SJSA1 (cell line): Measurements from ENCODE around the gene COL23A1. TPM values are rescaled to one million over a fixed set of nuclear protein-coding genes. Genes with fewer than 3 reads are reported as not detected.
"Not testable (repeated sequence)": the region's sequence is repeated elsewhere in the genome, so short reads cannot be mapped to it uniquely, and the experiment has no call there.

ENCODE experiments used
- DNase-seq, 2 experiments: peaks; one replicate each; pipeline ENCODE4 v3.0.0-alpha.2; 2015 to 2020; ENCODE audit warnings: low spot score in 2 of 2, low read depth in 1 of 2
- H3K27ac ChIP-seq: fragments of 250-450 bp; sonication (Bioruptor Pico); 2 replicates; pipeline ENCODE4 v1.5.1; 2020; ENCODE audit warnings: mild to moderate bottlenecking, moderate library complexity
- H3K27me3 ChIP-seq: fragments of 250-450 bp; sonication (Bioruptor Pico); replicated peaks from 2 replicates; pipeline ENCODE4 v1.5.1; 2020; ENCODE audit warnings: mild to moderate bottlenecking, moderate library complexity
- H3K36me3 ChIP-seq: fragments of 250-450 bp; sonication (Bioruptor Pico); 2 replicates; pipeline ENCODE4 v1.5.1; 2020; ENCODE audit warnings: mild to moderate bottlenecking
- H3K4me1 ChIP-seq: fragments of 250-450 bp; sonication (Bioruptor Pico); replicated peaks from 2 replicates; pipeline ENCODE4 v1.6.1; 2021; ENCODE audit warnings: mild to moderate bottlenecking
- H3K4me3 ChIP-seq: fragments of 250-450 bp; sonication (Bioruptor Pico); 2 replicates; pipeline ENCODE4 v1.5.1; 2020; ENCODE audit warnings: mild to moderate bottlenecking
- H3K9me3 ChIP-seq: fragments of 250-450 bp; sonication (Bioruptor Pico); replicated peaks from 2 replicates; pipeline ENCODE4 v1.5.1; 2020; ENCODE audit warnings: mild to moderate bottlenecking
- total RNA-seq: library from RNA; depleted of rRNA; stranded (reverse); fragments of >200 nt; shearing (Covaris generic); gene quantifications from 2 replicates; pipeline ENCODE4 v1.2.3, GENCODE V29; 2014

The COL23A1 gene
- total RNA-seq, 1 experiment from 2014 or later = not detected

DNA sequence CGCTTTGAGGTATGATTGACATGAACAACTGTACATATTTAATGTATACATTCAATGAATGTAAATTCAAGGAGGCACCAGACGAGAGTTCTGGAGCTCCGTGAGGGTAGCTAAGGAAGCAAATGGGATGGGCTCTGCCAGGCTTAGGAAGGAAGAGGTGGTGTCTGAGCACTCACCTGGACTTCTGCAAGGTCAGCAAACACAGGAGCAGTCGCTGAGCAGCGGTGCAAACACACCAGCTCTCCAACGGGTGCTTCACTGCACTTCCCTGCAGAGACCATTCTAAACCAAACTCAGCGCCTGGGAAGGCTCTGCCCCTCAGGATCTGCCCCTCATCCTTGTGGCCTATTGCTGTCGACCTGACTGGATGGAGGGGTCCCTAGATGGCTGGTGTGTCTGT, 101.5 kb downstream of the COL23A1 start:
- Histone ChIP-seq H3K9me3 (peaks cover 66% of the 10 kb centered on the region), H3K27ac (no peak overlapping the region), H3K4me3 (no peak overlapping the region), H3K36me3 (no peaks in the 10 kb centered on the region), H3K27me3 (no peaks in the 10 kb centered on the region), H3K4me1 (no peaks in the 10 kb centered on the region)
- DNase-seq = no peak

- no peak for DNase-seq
- H3K4me1 ChIP-seq = no peaks in the 10 kb centered on the region
- no peak overlapping the region for H3K4me3 ChIP-seq
- no peak overlapping the region for H3K27ac ChIP-seq
- H3K27me3 ChIP-seq = no peaks in the 10 kb centered on the region
- peaks cover 62% of the 10 kb centered on the region for H3K9me3 ChIP-seq
- no peaks in the 10 kb centered on the region for H3K36me3 ChIP-seq
Measured at GRCh38 chr5:178487911-178488600, 102.1 kb downstream of the COL23A1 start.

GRCh38 chr5:178486878-178487512, 103.2 kb downstream of the COL23A1 start:
- not testable (repeated sequence) for H3K4me3 ChIP-seq, H3K27me3 ChIP-seq, H3K27ac ChIP-seq, H3K36me3 ChIP-seq, DNase-seq, H3K4me1 ChIP-seq
- peaks cover 51% of the 10 kb centered on the region for H3K9me3 ChIP-seq

DNA sequence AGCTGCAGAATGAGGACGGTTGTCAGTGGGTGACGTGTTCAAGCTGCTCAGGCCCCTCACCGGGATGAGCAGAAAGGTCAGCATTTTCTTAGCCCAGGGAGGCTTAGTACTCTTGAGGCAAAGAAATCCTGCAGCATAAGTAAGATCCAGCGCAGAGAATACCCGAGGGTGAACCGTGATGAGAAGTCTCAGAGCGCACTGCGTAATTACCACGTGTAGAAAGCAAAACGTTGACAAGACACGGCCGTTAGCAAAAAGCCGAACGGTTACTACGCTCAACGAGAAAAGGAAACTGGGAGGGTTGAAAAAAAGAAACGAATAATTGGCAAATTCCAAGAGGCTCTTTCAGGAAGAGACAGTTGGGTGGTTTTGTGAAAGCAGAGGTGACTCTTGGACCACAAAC, 104.0 kb downstream of the COL23A1 start:
- no peak overlapping the region for H3K4me3 ChIP-seq
- no peak for DNase-seq
- peaks cover 50% of the 10 kb centered on the region for H3K9me3 ChIP-seq
- no peaks in the 10 kb centered on the region for H3K36me3 ChIP-seq
- H3K4me1 ChIP-seq = no peaks in the 10 kb centered on the region
- no peaks in the 10 kb centered on the region for H3K27me3 ChIP-seq
- no peak overlapping the region for H3K27ac ChIP-seq

DNA sequence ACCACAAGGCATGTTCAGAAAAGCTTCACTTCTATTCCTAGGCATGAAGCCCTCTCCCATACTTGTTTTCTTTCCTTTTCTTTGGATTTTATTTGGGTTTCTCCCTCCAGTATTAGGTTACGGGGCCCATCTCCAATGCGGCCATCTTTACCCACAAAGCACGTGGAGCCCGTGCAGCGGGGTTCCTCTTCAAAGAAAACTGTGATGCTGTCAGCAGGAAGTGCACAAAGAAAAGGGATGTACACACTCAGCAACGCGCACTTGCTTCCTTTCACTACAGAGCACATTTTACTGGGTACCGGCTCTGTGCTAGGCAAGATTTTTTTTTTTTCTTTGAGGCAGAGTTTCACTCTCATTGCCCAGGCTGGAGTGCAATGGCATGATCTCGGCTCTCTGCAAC, 106.6 kb downstream of the COL23A1 start:
- peaks cover 36% of the 10 kb centered on the region for H3K9me3 ChIP-seq
- no peaks in the 10 kb centered on the region for H3K27me3 ChIP-seq
- DNase-seq = no peak
- no peak overlapping the region for H3K4me3 ChIP-seq
- no peak overlapping the region for H3K27ac ChIP-seq
- H3K4me1 ChIP-seq = no peaks in the 10 kb centered on the region
- no peaks in the 10 kb centered on the region for H3K36me3 ChIP-seq

- H3K27ac ChIP-seq = no peak overlapping the region
- H3K4me1 ChIP-seq = no peaks in the 10 kb centered on the region
- H3K36me3 ChIP-seq = no peaks in the 10 kb centered on the region
- H3K9me3 ChIP-seq = peaks cover 39% of the 10 kb centered on the region
- no peak for DNase-seq
- no peak overlapping the region for H3K4me3 ChIP-seq
- no peaks in the 10 kb centered on the region for H3K27me3 ChIP-seq
Measured at GRCh38 chr5:178479261-178479660, 110.9 kb downstream of the COL23A1 start.

- no peak for DNase-seq
- H3K4me1 ChIP-seq = no peaks in the 10 kb centered on the region
Measured at GRCh38 chr5:178478370-178478769, 111.8 kb downstream of the COL23A1 start.

DNA sequence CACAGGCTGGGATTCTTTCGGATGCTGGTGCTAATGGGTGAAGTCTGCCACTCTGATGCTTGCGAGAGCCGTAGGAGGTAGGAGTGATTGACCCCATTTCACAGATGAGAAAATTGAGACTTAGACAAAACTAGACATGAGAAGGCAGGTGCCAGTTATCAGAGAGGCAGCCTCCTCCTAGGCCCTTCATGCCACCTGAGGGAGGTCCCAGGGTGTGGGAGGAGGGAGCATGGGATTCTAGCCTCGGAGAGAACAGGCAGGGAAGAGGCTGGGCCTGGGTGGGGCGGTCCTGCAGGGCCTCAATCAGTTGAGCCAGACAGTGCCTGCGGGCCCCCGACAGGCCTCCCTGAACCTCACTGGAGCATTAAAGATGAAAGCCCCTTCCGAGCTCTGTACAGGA, 112.4 kb downstream of the COL23A1 start:
- no peak for DNase-seq
- H3K4me3 ChIP-seq = no peak overlapping the region
- H3K27me3 ChIP-seq = no peaks in the 10 kb centered on the region
- H3K27ac ChIP-seq = no peak overlapping the region
- no peaks in the 10 kb centered on the region for H3K4me1 ChIP-seq
- H3K36me3 ChIP-seq = no peaks in the 10 kb centered on the region
- peaks cover 39% of the 10 kb centered on the region for H3K9me3 ChIP-seq

More at GRCh38 chr5:178478370-178478769, 111.8 kb downstream of the COL23A1 start:
- Histone ChIP-seq H3K4me3 (no peak overlapping the region), H3K27me3 (no peaks in the 10 kb centered on the region), H3K36me3 (no peaks in the 10 kb centered on the region), H3K9me3 (peaks cover 39% of the 10 kb centered on the region), H3K27ac (no peak overlapping the region)

DNA sequence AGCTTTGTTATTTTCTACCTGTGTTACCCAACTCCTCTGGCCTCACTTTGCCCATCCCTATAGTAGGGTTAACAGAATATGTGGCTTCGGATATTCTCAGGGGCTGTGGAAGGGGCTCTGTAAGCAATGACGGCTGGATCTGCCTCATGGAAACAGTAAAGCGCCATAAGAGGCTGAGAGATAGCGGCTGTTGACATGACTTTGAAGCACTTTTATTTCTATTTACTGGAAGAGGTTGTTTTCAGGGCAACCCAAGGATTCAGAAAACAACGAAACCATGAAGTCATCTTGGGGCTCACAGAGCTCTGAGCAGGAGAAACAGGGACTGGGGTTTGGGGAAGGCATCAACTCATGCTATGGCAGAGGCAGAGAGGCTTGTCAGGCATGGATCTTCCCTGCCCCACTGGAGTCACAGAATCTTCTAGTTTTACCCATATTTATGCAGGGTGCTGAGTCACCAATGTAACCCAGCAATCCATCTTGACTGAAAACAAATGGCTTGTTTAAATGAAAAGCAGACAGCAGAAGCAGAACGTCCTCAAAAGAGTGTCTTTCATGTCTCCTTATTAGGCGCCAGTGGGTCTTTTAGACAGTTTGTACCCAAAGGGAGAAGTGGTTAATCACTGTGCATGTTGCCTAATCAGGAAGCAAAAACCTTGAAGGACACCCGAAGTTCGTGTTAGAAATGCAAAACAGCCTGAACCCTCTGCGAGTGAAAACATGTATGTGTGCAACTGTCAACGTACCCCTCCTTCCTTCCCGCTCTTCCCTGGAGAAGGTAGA, 113.0 kb downstream of the COL23A1 start:
- H3K36me3 ChIP-seq = no peaks in the 10 kb centered on the region
- DNase-seq = no peak
- no peak overlapping the region for H3K27ac ChIP-seq
- no peak overlapping the region for H3K4me3 ChIP-seq
- H3K27me3 ChIP-seq = no peaks in the 10 kb centered on the region
- H3K4me1 ChIP-seq = no peaks in the 10 kb centered on the region
- H3K9me3 ChIP-seq = peaks cover 43% of the 10 kb centered on the region

GRCh38 chr5:178476531-178476930, 113.7 kb downstream of the COL23A1 start:
- Histone ChIP-seq H3K4me1 (no peaks in the 10 kb centered on the region), H3K36me3 (no peaks in the 10 kb centered on the region), H3K27me3 (no peaks in the 10 kb centered on the region), H3K27ac (no peak overlapping the region), H3K4me3 (no peak overlapping the region), H3K9me3 (peaks cover 43% of the 10 kb centered on the region)
- DNase-seq = no peak

DNA sequence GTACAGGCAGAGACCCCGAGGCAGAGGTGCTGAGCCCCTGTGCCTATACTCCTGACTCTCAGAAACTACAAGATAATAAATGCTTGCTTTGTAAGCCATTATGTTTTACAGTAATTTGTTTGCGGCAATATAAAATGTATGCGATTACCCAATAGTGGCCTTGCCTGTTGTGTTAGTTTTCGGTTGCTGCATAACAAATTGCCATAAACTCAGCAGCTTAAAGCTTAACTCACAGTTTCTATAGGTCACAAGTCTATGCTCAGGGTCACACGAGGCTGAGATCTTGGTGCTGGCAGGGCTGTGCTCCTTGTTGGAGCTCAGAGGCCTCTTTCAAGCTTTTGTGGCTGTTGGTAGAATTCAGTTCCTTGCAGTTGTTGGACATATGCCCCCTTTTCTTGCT, 114.8 kb downstream of the COL23A1 start:
- no peaks in the 10 kb centered on the region for H3K36me3 ChIP-seq
- no peak overlapping the region for H3K4me3 ChIP-seq
- DNase-seq = no peak
- H3K27me3 ChIP-seq = no peaks in the 10 kb centered on the region
- H3K9me3 ChIP-seq = peaks cover 41% of the 10 kb centered on the region
- no peak overlapping the region for H3K27ac ChIP-seq
- no peaks in the 10 kb centered on the region for H3K4me1 ChIP-seq

GRCh38 chr5:178474562-178475184, 115.5 kb downstream of the COL23A1 start:
- Histone ChIP-seq H3K27ac (no peak overlapping the region), H3K27me3 (no peaks in the 10 kb centered on the region), H3K36me3 (no peaks in the 10 kb centered on the region), H3K9me3 (peaks cover 46% of the 10 kb centered on the region), H3K4me1 (no peaks in the 10 kb centered on the region), H3K4me3 (no peak overlapping the region)
- DNase-seq = no peak

- H3K36me3 ChIP-seq = no peaks in the 10 kb centered on the region
- H3K4me1 ChIP-seq = no peaks in the 10 kb centered on the region
- no peak overlapping the region for H3K27ac ChIP-seq
- peaks cover 51% of the 10 kb centered on the region for H3K9me3 ChIP-seq
- no peak for DNase-seq
- no peaks in the 10 kb centered on the region for H3K27me3 ChIP-seq
- H3K4me3 ChIP-seq = no peak overlapping the region
Measured at GRCh38 chr5:178473854-178474253, 116.3 kb downstream of the COL23A1 start.

DNA sequence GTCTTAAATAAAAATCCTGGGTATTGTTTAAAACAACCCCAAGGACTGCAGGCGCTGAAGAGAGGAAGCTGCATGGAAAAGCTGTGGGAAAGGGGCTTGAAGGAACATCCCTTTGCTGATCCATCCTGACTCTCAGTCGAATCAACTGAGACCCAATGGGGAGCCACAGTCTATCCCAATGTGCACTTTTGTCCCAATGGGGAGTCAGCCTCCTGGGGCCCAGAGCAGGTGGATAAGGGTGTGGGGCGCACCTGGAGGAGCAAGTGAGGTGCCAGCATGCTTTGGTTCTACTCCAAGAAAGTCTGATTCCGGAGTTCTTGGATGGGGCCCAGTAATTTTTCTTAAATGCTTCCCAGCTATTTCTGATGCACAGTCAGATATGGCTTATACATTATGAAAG, 118.1 kb downstream of the COL23A1 start:
- Histone ChIP-seq H3K9me3 (peaks cover 46% of the 10 kb centered on the region), H3K4me3 (no peak overlapping the region), H3K27ac (no peak overlapping the region), H3K27me3 (no peaks in the 10 kb centered on the region), H3K4me1 (no peaks in the 10 kb centered on the region), H3K36me3 (no peaks in the 10 kb centered on the region)
- no peak for DNase-seq
